OCI-M1 (cell line): ENCODE results near the gene TRAF3IP3.

ENCODE experiments used
- DNase-seq: peaks from one replicate; lab custom pipeline; 2025; lab: John Stamatoyannopoulos, UW

Gene TRAF3IP3

DNA sequence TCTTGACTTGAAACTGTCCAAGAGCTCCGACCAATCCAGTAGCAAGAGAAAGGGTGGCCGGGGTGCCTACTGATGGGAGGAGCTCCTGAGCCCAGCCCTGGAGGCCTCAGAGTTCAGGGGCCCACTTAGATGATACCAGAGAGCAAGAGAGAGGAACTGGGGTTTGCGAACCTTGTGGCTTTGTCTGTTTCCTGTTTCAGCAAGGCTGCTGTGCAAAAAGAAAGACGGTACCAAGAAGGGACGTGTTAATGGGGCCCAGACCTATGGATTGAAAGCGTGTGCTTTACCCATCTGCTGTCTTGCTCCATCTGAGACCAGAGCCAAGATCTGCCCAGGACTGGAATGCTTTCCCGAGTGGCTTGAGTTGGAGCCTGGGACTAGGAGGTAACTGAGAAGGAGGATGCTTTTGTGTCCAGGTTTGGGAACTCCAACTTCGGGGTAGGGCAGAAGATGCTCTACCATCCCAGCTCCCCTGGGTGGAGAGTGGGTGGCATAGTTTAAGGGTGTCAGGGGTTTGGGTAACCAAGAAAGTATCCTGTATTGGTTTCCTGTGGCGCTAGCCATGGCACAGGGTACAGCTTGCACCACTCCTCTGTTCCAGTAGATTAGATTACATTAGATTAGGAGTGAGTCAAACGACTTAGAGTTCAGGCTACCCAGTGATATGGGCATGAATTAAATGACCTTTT lies at the start of gene TRAF3IP3:
TSS of gene TRAF3IP3 (plus strand) at position 128 of the 689 bp plus-strand sequence. CDS start 3,987 bp downstream, outside the sequence.
- peak; percentile 59 for DNase-seq

DNA sequence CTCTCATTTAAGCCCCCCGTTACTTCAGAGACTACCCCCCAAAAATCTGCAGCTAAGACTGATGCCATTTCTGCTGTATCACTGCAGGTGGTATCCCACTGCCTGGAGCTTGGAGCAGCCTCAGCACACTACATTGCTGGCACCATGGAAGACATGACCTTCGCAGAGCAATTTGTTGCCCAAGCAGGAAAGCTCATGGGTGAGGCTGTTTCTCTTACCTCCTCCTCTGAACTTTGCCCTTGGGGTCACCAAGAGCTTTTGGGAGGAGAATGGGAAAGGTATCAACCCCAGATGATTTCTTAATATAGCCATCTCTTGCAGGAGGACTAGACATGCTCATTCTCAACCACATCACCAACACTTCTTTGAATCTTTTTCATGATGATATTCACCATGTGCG lies 49.2 kb upstream of the TRAF3IP3 start:
- DNase-seq: no peak

DNA sequence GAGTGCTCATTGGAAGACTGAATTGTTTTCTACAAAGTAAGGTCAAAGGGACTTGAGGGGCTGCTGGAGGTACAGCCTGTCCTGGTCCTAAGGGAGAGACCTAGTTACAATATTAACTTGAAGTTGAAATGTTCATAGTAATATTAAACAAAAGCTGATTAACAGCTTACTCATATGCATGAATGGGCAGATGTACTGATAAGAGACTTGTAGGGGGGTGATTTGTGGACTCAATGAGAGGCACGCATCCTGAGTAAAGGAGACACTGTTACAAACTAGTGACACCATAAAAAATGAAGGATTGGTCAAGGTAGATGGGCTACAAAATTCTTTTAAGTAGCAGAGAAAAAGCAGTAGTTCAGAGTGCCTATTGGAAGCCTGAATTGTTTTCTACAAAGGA lies 48.5 kb upstream of the TRAF3IP3 start:
- no peak for DNase-seq

- DNase-seq: no peak
Observed at GRCh38 chr1:209708297-209708696, 47.6 kb upstream of the TRAF3IP3 start.

DNA sequence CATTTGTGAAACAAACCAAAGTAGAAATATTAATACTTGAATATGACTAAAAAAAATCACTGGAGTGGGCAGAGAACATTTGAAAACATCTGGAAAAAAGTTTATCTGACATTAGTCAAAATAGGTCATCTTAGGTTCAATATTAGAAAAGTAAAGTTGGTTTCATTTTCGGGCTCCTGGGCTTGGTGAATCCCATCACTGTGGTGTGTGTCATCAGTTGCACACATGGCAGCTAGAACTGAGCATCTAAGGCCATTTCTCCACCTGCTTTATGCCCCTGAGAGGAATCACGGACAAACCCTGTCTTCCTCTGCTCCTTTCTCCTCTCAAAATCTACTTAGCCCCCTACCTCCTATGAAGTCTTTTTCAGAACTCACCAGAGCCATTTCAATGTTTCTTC lies 45.8 kb upstream of the TRAF3IP3 start:
- no peak for DNase-seq

DNA sequence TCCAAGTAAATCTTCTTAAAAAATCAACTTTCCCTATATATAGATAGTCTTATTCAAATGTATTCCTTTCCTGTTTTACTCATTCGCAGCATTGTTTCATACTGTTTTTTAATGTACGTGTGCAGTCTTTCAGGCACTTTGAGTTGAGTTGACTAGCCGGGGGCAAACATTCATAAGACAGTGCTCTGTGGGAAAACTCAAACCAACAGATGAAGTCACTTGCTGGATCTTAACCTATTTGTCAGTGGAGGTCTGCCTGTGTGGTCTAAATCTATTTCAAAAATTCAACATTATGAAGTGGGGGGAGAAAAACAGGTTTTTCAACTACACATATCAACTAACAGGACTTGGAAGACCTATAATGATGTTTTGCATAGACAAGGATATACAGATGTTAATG lies 45.0 kb upstream of the TRAF3IP3 start:
- no peak for DNase-seq

DNA sequence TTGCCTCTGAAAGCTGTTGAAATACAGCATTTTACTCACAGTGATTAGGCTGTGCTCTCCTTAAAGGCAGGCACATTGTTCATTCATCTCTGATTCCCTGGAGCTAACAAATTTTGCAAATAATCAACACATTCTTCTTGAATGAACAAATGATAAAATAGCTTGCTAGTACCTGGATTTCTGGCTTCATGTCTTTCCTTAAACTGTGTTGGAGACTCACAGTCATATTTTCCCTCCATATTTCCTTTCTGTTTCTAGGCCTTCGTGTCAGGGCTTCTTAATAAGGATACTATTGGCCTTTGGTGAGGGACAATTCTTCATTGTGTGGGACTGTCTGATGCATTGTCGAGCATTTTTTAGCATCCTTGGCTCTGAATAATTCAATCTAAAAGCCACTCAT lies 41.5 kb upstream of the TRAF3IP3 start:
- no peak for DNase-seq

GRCh38 chr1:209715314-209715713 lies 40.5 kb upstream of the TRAF3IP3 start:
- no peak for DNase-seq

DNA sequence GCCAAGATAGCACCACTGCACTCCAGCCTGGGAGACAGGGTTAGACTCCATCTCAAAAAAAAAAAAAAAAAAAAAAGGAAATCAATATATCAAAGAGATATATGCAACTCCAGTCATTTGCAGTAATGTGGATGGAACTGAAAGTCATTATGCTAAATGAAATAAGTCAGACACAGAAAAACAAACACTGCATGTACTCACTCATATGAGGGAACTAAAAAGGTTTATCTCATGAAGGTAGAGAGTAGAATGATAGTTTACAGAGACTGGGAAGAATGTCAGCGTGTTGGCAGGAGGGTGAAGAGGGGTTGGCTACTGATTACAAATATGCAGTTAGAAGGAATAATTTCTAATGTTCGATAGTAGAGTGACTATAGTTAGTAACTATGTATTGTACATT lies 38.0 kb upstream of the TRAF3IP3 start:
- DNase-seq: no peak

GRCh38 chr1:209720326-209720725 lies 35.5 kb upstream of the TRAF3IP3 start:
- no peak for DNase-seq

- DNase-seq: no peak
Observed at GRCh38 chr1:209720826-209721225, 35.0 kb upstream of the TRAF3IP3 start.

- no peak for DNase-seq
Observed at GRCh38 chr1:209721323-209721722, 34.5 kb upstream of the TRAF3IP3 start.

DNA sequence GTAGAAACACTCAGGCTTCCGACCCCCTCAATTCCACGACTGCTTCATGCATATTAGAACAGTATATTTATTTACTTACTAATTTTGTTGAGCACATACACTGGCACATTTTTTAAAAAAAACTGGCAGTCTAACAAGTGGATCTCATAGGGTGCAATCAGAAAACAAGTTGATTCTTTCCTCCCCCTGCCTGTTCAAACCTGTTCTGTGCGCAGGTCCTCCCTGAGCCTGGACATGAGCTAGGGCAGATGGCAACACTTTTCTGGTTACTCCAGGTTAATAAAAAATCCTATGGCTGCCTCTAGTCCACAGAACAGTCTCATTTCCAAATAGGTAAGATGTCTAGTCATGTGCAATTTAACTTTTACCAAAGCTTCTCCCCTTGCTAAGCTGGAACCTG lies 32.6 kb upstream of the TRAF3IP3 start:
- no peak for DNase-seq

DNA sequence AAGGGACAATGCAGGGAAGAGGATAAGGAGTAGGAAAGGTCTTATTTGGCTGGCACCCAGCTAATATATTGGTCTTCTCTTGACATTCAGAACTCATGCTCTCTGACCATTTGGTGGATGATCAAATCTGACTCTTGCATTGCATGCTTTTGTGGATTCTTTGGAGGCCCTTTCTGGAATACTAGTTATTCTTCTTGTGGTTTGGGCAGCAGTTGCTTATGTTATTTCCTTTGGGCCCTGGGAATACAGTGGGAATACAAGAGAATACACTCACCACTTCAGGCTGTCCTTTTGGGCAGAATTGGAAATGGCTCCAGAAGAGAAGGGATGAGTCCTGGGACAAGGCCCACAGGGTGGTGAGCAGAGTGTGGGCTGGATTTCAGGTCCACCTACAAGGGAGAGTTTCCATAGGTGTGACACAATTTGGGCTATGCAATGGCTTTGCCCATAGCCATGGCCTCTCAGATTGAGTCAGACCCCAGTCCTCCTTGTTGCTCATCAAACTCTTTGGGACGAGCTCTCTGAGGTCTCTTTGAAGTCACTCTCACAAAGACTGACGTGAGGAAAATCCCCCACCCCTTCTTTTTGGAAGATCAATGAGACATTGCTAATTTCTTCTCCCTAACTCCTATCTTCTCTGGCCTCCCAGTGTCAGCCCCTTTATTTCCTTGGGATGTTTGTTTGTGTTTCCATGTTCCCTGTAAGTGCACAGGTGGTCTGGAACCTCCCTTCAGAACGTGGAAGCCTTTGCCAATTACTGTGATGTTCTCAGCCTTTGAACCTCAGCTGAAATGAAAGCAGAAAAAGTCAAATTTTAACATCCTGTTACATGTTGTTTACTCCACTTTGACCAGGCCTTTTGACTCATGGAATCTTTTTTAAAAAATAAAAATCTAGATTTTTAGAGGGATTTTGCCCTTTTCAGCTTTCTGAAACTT lies 31.8 kb upstream of the TRAF3IP3 start:
- no peak for DNase-seq

GRCh38 chr1:209727286-209727685 lies 28.6 kb upstream of the TRAF3IP3 start:
- DNase-seq: no peak

GRCh38 chr1:209727785-209728184 lies 28.1 kb upstream of the TRAF3IP3 start:
- peak; percentile 74 for DNase-seq

DNA sequence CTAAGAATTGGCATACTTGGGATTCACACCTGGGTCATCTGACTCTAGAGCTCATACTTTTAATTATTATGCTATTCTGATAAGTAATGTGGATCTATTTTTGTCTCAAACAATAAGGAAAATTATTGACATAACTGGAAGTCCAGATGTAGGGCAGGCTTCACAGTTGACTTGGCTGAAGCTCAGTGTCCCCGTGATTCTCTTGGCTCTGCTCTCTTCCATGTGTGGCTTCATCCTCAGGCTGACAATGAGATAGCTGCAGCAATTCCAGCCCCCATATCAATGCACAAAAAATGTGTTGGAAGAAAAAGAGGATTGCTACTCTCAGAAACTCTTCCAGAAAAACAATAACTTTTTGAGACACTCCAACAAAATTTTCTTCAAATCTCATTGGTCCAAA lies 27.4 kb upstream of the TRAF3IP3 start:
- no peak for DNase-seq

GRCh38 chr1:209729436-209729835 lies 26.4 kb upstream of the TRAF3IP3 start:
- no peak for DNase-seq

DNA sequence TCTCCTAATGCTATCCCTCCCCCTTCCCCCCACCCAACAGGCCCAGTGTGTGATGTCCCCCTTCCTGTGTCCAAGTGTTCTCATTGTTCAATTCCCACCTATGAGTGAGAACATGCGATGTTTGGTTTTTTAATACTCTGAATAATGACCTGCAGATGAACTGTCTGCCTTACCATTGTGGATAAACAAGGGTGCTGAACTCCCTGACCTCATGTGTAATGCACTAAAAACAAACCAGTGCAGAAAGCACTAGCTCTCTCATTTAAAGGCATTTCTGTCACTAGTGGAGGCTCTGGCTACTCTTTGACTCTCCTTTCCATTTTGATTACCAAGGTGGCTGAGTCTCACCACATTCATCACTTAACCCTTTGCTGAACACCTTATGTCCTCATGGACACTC lies 23.1 kb upstream of the TRAF3IP3 start:
- no peak for DNase-seq

DNA sequence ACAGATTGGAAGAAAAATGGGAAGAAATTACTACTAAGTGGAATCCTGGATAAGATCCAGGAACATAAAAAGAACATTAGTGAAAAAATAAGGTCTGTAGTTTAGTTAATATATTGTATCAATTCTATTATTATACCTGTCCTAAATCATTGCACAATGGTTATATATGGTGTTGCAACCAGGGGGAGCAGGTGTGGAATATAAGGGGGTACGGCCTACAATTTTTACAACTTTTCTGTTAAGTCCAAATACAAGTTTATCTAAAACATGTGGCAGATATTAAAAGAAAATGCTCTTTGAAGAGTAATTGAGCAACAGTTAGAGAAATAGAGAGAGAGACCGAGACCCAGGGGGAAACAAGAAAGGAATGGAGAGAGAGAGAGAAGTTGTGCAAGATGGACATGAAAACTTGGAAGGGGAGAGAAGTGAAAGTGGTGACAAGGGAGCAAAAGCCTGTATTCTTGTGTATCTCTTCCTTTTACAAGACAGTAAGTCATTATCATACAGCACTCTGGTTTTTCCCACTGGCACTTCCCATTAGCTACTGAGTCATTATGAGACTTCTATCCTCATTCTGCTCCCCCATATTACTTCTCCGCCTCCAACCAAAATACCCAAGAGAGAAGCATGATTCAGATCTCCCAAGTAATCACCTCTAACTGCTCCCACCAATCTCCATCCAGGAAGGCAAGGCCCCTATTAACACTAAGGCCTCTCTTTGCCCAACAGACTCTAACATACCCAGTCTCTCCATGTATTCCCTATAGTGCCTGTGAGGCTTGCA lies 22.3 kb upstream of the TRAF3IP3 start:
- no peak for DNase-seq

- DNase-seq: peak; percentile 13
Observed at GRCh38 chr1:209736490-209737117, 19.2 kb upstream of the TRAF3IP3 start.

- no peak for DNase-seq
Observed at GRCh38 chr1:209737118-209737505, 18.7 kb upstream of the TRAF3IP3 start.
